ENCODE data around the gene LCORL. TPM values are rescaled to one million over a fixed set of nuclear protein-coding genes. Genes with fewer than 3 reads are reported as not detected.

The LCORL gene
- total RNA-seq, 4 donors from 2014 or later = 6.1 to 17.5 (median 8.2) TPM

- intact Hi-C loops (cut with DNase I) = no loop called here
- Histone ChIP-seq H3K9me3 (no peaks in the 10 kb centered on the region), H3K4me1 (peaks cover 0 to 20% (median 4%) of the 10 kb centered on the region in 3 donors), H3K27me3 (no peaks in the 10 kb centered on the region), H3K36me3 (no peaks in the 10 kb centered on the region), H3K4me3 (peak overlapping the region; percentile 89 to 99 (median 93)), H3K27ac (peak overlapping the region; percentile 93 to 97 (median 96))
- DNase-seq = peak; percentile 8
- 2% methylated on average over 13 to 18 of the region's 90 CpGs for WGBS, 2 donors
- TF ChIP-seq CTCF (IDR thresholded peaks at IDR 0.05) = no peak
Observed at GRCh38 chr4:18020671-18021469, 685 bp downstream of the LCORL start.

GRCh38 chr4:18020145-18020670, 1.3 kb downstream of the LCORL start:
- Histone ChIP-seq H3K27me3 (no peaks in the 10 kb centered on the region), H3K9me3 (no peaks in the 10 kb centered on the region), H3K4me1 (peaks cover 0 to 20% (median 4%) of the 10 kb centered on the region in 3 donors), H3K4me3 (peak overlapping the region; percentile 89 to 99 (median 93)), H3K27ac (peak overlapping the region in 3 of 4 donors; percentile 96 to 97 (median 97)), H3K36me3 (no peaks in the 10 kb centered on the region)
- DNase-seq = no peak
- intact Hi-C loops (cut with DNase I) = no loop called here
- TF ChIP-seq CTCF (IDR thresholded peaks at IDR 0.05) = no peak
- TF ChIP-seq POLR2A (IDR thresholded peaks at IDR 0.05) = no peak
- 3 to 4% methylated on average over 15 to 16 of the region's 16 CpGs for WGBS, 2 donors

- DNase-seq = no peak
- WGBS, 2 donors = 68 to 88% methylated on average over 1 of the region's 1 CpG
- Histone ChIP-seq H3K36me3 (no peaks in the 10 kb centered on the region), H3K4me3 (no peak overlapping the region), H3K27me3 (no peaks in the 10 kb centered on the region), H3K9me3 (no peaks in the 10 kb centered on the region), H3K27ac (no peak overlapping the region), H3K4me1 (peaks cover 0 to 12% (median 4%) of the 10 kb centered on the region in 3 donors)
- TF ChIP-seq POLR2A (IDR thresholded peaks at IDR 0.05) (no peak), CTCF (IDR thresholded peaks at IDR 0.05) (no peak)
- intact Hi-C loops (cut with DNase I) = no loop called here
Observed at GRCh38 chr4:18014269-18014668, 7.3 kb downstream of the LCORL start.

DNA sequence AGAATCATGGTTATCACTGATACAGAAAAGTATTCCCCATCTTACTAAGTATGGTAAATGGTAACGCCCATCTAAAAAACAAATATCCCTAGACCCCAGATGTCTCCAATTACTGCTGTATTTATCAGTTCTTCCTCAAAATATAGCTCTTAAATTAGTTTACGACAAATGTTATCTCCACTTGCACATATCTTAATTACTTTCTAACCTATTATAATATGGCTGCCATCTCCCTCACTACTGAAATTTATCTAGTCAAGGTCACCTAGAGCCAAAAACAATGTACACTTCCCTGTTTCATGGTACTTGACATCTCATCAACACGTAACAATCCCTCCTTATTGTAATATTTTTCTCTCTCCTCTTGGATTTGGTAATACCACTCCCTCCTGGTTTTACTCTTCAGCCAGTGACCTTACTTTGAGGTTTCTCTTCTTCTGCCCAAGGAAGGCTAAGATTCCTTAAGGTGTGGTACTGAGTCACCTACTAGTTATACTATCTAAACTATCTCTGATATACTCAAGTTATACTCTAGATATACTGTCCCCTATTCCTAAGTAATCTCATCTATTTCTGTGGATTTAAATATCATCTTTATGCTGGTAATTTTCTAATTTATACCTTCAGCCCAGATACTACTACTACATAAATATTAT, 8.6 kb downstream of the LCORL start:
- no peak overlapping the region for H3K4me3 ChIP-seq
- intact Hi-C loops (cut with DNase I) = no loop called here
- TF ChIP-seq CTCF (IDR thresholded peaks at IDR 0.05) = no peak
- no peak for TF ChIP-seq POLR2A (IDR thresholded peaks at IDR 0.05)
- H3K27ac ChIP-seq = no peak overlapping the region
- DNase-seq = no peak
- 91% methylated on average over 3 of the region's 3 CpGs for WGBS, 2 donors
- no peaks in the 10 kb centered on the region for H3K36me3 ChIP-seq
- no peaks in the 10 kb centered on the region for H3K27me3 ChIP-seq
- no peaks in the 10 kb centered on the region for H3K9me3 ChIP-seq
- H3K4me1 ChIP-seq = peaks cover 0 to 12% (median 4%) of the 10 kb centered on the region in 3 donors

All from esophagus squamous epithelium (tissue), 5 donors.